ENCODE measurements around the gene SLC4A1. TPM values are rescaled to one million over a fixed set of nuclear protein-coding genes. Genes with fewer than 3 reads are reported as not detected.

Gene SLC4A1
- total RNA-seq, 6 donors from 2014 or later, result 0.46 to 6.3 (median 1.0) TPM; not detected in 1

DNA sequence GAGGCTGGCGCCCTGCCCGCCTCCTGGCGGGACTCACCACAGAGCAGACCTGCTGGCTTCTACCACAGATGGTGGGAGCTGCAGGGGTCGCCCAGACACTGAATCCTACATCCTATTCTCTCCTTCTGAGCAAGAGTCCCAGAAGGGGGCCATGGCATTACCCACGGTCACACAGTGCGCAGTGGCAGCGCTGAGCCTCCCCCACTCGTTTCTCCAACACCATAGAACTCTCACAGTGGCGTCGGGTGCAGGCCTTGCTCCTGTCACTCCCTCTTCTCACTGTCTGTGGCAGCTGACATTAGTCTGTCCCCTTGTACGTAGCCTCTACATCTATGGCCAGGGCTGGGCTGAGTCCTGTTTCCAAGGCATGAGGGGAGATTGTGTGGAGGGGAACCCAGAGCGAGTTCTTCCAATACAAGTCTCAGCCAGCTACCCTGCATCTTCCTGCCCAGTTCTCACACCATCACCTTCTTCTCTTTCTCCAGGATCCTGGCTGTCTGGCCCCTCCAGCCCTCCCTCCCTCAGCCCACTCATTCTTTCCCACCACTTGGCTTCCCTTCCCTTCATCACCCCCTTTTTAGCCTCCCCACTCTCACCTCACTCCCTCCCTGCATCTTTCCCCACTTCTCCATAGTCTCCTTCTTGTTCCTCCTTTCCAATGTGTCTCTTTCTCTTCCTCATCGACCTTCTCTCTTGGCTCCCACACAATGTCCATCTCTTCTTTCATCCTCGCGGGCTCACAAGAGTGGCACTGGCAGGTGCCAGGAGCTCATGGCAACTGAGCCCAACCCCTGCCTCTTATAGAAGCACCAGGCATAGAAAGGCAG lies 54.3 kb downstream of the SLC4A1 start:
- Histone ChIP-seq H3K4me1 (peaks cover 24 to 46% (median 31%) of the 10 kb centered on the region in 4 donors), H3K4me3 (no peak overlapping the region), H3K27ac (no peak overlapping the region), H3K9me3 (no peaks in the 10 kb centered on the region), H3K27me3 (no peaks in the 10 kb centered on the region), H3K36me3 (peaks cover 24 to 75% (median 60%) of the 10 kb centered on the region in 4 donors)
- DNase-seq, result peak in 1 of 2 donors; percentile 77
- no peak for ATAC-seq (ENCODE audit: low FRiP score in 2 of 2)
- 89% methylated on average over 12 to 15 of the region's 15 CpGs for WGBS, 2 donors
- TF ChIP-seq EP300 (IDR thresholded peaks at IDR 0.05), result no peak
- no peak for TF ChIP-seq POLR2AphosphoS5 (IDR thresholded peaks at IDR 0.05)
- TF ChIP-seq, protein P1, sequence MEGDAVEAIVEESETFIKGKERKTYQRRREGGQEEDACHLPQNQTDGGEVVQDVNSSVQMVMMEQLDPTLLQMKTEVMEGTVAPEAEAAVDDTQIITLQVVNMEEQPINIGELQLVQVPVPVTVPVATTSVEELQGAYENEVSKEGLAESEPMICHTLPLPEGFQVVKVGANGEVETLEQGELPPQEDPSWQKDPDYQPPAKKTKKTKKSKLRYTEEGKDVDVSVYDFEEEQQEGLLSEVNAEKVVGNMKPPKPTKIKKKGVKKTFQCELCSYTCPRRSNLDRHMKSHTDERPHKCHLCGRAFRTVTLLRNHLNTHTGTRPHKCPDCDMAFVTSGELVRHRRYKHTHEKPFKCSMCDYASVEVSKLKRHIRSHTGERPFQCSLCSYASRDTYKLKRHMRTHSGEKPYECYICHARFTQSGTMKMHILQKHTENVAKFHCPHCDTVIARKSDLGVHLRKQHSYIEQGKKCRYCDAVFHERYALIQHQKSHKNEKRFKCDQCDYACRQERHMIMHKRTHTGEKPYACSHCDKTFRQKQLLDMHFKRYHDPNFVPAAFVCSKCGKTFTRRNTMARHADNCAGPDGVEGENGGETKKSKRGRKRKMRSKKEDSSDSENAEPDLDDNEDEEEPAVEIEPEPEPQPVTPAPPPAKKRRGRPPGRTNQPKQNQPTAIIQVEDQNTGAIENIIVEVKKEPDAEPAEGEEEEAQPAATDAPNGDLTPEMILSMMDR (IDR thresholded peaks at IDR 0.05), result no peak
- TF ChIP-seq POLR2A (IDR thresholded peaks at IDR 0.05), result no peak

DNA sequence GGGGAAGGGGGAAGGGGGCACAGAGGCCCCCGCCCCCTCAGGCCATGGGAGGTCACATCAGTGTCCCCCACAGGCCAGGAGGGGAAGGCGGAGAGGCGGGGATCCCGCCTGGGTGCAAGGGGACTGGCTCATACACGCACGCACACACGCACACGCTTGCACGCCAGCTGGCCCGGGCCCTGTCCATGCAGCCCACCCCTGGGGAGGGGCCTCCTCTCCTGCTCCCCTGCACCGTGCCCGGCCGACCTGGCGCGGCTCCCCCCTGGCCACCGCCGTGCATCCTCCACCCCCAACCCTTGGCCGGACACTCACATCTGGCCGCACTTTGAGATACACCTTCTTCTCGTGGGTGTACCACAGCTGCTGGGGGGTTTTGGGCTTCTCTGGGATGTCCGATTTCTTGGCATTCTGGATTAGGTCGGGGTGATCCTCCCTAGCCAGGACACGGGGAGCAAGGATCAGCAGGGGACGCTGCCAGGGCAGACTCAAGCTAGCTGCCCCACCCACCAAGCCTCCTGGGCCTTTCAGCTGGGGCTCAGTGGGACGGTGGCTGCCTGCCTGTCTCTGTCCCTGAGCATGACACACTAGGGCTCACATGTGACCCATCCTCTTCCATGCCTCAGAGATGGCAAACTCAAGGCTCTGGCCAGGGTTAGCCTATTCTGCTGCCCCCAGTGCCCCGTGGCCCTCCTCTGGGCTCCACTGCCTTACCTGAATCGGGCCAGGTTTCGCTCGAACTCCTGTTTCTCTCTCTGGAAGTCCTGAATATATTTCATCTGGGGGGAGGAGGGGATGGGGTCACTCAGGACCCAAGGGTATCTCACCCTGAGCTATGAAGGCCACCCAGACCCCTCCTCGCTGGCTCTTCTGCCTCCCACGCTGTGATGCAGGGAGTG lies 55.2 kb downstream of the SLC4A1 start:
- peaks cover 25 to 84% (median 64%) of the 10 kb centered on the region in 4 donors for H3K36me3 ChIP-seq
- no peak overlapping the region for H3K4me3 ChIP-seq
- H3K27ac ChIP-seq, result no peak overlapping the region
- no peaks in the 10 kb centered on the region for H3K27me3 ChIP-seq
- ATAC-seq (ENCODE audit: low FRiP score in 2 of 2) (no peak), DNase-seq (peak in 1 of 2 donors; percentile 73)
- WGBS, 2 donors, result 82 to 92% methylated on average over 7 to 31 of the region's 31 CpGs
- peaks cover 19 to 40% (median 26%) of the 10 kb centered on the region in 4 donors for H3K4me1 ChIP-seq
- H3K9me3 ChIP-seq, result no peaks in the 10 kb centered on the region
- no peak for TF ChIP-seq POLR2AphosphoS5 (IDR thresholded peaks at IDR 0.05)
- no peak for TF ChIP-seq EP300 (IDR thresholded peaks at IDR 0.05)
- TF ChIP-seq, protein P1 (IDR thresholded peaks at IDR 0.05), result no peak
- TF ChIP-seq POLR2A (IDR thresholded peaks at IDR 0.05), result no peak

DNA sequence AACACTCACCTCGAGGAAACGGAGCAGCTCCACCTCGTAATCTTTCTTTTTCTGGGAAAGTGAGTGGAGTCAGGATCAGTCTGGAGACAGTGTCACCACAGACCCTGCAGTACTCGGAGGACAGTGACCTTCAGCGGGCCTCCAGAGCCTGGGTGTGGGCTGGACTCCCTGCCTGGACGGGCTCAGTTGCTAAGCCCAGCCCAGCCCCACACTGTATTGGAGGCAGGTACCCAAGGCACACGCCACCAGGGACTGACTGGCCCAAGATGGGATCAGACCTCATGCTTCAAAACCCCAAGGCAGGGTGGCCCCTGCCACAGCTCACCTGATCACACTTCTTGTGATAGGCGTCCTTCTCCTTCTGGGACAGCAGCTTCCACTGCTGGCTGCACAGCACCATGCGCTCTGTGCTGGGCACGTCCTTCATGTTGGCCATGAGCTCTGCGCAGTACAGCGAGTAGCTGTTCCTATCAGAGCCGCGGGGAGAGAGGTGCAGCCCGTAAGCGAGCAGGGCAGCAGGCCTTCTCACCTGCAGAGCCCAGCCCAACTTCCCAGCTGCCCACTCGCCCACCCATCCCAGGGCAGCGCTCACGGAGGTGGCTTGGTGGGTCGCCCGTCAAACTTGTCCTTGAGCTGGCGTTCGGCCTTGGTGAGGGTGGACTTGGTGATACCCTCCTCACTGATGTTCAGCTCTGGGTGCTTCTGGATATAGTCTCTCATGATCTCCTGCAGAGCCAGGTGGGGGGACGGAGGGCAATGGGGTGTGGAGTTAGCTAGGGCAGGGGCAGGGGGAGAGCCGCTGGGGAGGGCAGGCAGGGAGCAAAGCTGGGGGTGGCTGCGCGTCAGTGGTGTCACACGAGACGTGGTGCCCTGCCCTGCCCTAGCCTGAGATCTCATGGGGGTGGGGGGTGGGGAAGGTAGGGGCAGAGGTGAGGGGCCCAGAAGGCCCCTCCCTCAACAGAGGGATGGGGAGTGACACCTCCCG lies 56.4 kb downstream of the SLC4A1 start:
- ATAC-seq (ENCODE audit: low FRiP score in 2 of 2), result no peak
- no peak overlapping the region for H3K4me3 ChIP-seq
- H3K27ac ChIP-seq, result peak overlapping the region in 1 of 4 donors; percentile 80
- H3K9me3 ChIP-seq, result no peaks in the 10 kb centered on the region
- no peaks in the 10 kb centered on the region for H3K27me3 ChIP-seq
- WGBS, 2 donors, result 91% methylated on average over 22 to 27 of the region's 30 CpGs
- DNase-seq, result peak in 1 of 2 donors; percentile 57
- TF ChIP-seq POLR2AphosphoS5 (IDR thresholded peaks at IDR 0.05), result no peak
- no peak for TF ChIP-seq EP300 (IDR thresholded peaks at IDR 0.05)
- no peak for TF ChIP-seq POLR2A (IDR thresholded peaks at IDR 0.05)
- TF ChIP-seq, protein P1 (IDR thresholded peaks at IDR 0.05), result no peak
- H3K4me1 ChIP-seq, result peaks cover 13 to 28% (median 15%) of the 10 kb centered on the region in 4 donors
- peaks cover 35 to 89% (median 72%) of the 10 kb centered on the region in 4 donors for H3K36me3 ChIP-seq

Measured in upper lobe of left lung (tissue), 6 donors.